IMR-90 (cell line): Measurements from ENCODE around the gene NIBAN1. TPM values are rescaled to one million over a fixed set of nuclear protein-coding genes. Genes with fewer than 3 reads are reported as not detected.

Experiments used
- ATAC-seq: fragments of 200-7000 bp; cut with Tn5 transposase; 2 replicates; pipeline ENCODE4 v1.9.1; 2020; ENCODE audit warnings: low read depth, mild to moderate bottlenecking, moderate library complexity
- BruUV-seq: library from RNA; stranded (reverse); fragments of 400-500 nt; replicated peaks from 2 replicates; lab custom pipeline; 2021; lab: Mats Ljungman, UMichigan
- CTCF ChIA-PET: fragments of 300-600 bp; formaldehyde crosslinking; extraction: SDS; loops from one replicate; lab custom pipeline; 2021; ENCODE audit warnings: antibody characterized with exemption; lab: Yijun Ruan, JAX
- POLR2A ChIA-PET: fragments of 300-600 bp; sonication (Branson Sonifier 250); formaldehyde crosslinking; loops from one replicate; lab custom pipeline; 2022; ENCODE audit warnings: antibody characterized with exemption; ENCODE audit not compliant: unreplicated experiment; lab: Charles Lee
- DNase-seq: peaks from one replicate; pipeline ENCODE4 v3.0.0; 2013
- H2AFZ ChIP-seq: replicated peaks from 2 replicates; pipeline ENCODE3; 2013; ENCODE audit warnings: low read length, mild to moderate bottlenecking; ENCODE audit not compliant: poor library complexity
- H2AK5ac ChIP-seq: 2 replicates; pipeline ENCODE4 v1.6.1; 2013; ENCODE audit warnings: low read depth, low read length, inconsistent platforms
- H2AK9ac ChIP-seq: replicated peaks from 2 replicates; pipeline ENCODE3; 2013; ENCODE audit warnings: mild to moderate bottlenecking, low read depth, low read length, moderate library complexity; ENCODE audit not compliant: poor library complexity
- H2BK120ac ChIP-seq: 2 replicates; pipeline ENCODE4 v1.6.1; 2013; ENCODE audit warnings: low read depth, low read length, inconsistent platforms
- H2BK15ac ChIP-seq: 3 replicates; pipeline ENCODE4 v1.6.1; 2013; ENCODE audit warnings: low read depth, low read length, inconsistent platforms
- H2BK20ac ChIP-seq: 2 replicates; pipeline ENCODE4 v1.6.1; 2013; ENCODE audit warnings: low read depth, mild to moderate bottlenecking, inconsistent platforms, low read length, moderate library complexity
- H2BK5ac ChIP-seq: 2 replicates; pipeline ENCODE4 v1.6.1; 2013; ENCODE audit warnings: mild to moderate bottlenecking, low read depth, low read length, inconsistent platforms; ENCODE audit not compliant: poor library complexity, severe bottlenecking
- H3K14ac ChIP-seq: replicated peaks from 2 replicates; pipeline ENCODE4 v1.6.1; 2013; ENCODE audit warnings: low read depth, low read length, inconsistent platforms
- H3K18ac ChIP-seq: 2 replicates; pipeline ENCODE4 v1.6.1; 2013; ENCODE audit warnings: low read depth, low read length, control low read depth
- H3K23ac ChIP-seq: 2 replicates; pipeline ENCODE4 v1.6.1; 2013; ENCODE audit warnings: low read depth, low read length, inconsistent platforms
- H3K27ac ChIP-seq: 2 replicates; pipeline ENCODE4 v1.5.1; 2013; ENCODE audit warnings: mild to moderate bottlenecking, control low read depth, low read length; ENCODE audit not compliant: insufficient read depth
- H3K27me3 ChIP-seq: 2 replicates; pipeline ENCODE4 v1.6.1; 2013; ENCODE audit warnings: low read length; ENCODE audit not compliant: control insufficient read depth, insufficient read depth
- H3K36me3 ChIP-seq: 2 replicates; pipeline ENCODE4 v1.6.1; 2013; ENCODE audit warnings: low read length, mixed read lengths; ENCODE audit not compliant: control insufficient read depth, insufficient read depth
- H3K4ac ChIP-seq: 2 replicates; pipeline ENCODE4 v1.6.1; 2013; ENCODE audit warnings: low read depth, low read length, inconsistent platforms
- H3K4me1 ChIP-seq: 2 replicates; pipeline ENCODE4 v1.6.1; 2013; ENCODE audit warnings: low read length, mixed read lengths; ENCODE audit not compliant: control insufficient read depth, insufficient read depth
- H3K4me2 ChIP-seq: 2 replicates; pipeline ENCODE4 v1.6.1; 2013; ENCODE audit warnings: low read depth, mild to moderate bottlenecking, control low read depth, low read length, moderate library complexity
- H3K4me3 ChIP-seq: 2 replicates; pipeline ENCODE4 v1.5.1; 2013; ENCODE audit warnings: low read depth, mild to moderate bottlenecking, control low read depth, low read length, moderate library complexity; ENCODE audit not compliant: insufficient read depth
- H3K56ac ChIP-seq: 2 replicates; pipeline ENCODE4 v1.6.1; 2013; ENCODE audit warnings: low read length, inconsistent platforms; ENCODE audit not compliant: insufficient read depth; ENCODE audit errors: extremely low read depth
- H3K79me1 ChIP-seq, 2 experiments: 2 replicates each; pipeline ENCODE4 v1.6.1; 2013; ENCODE audit warnings: low read length in 2 of 2, inconsistent platforms in 1 of 2, low read depth in 1 of 2
- H3K9ac ChIP-seq: 2 replicates; pipeline ENCODE4 v1.6.1; 2013; ENCODE audit warnings: low read depth, low read length, control low read depth
- H3K9me1 ChIP-seq: 2 replicates; pipeline ENCODE4 v1.6.1; 2013; ENCODE audit warnings: low read length, inconsistent platforms; ENCODE audit not compliant: insufficient read depth
- H3K9me3 ChIP-seq: 2 replicates; pipeline ENCODE4 v1.6.1; 2013; ENCODE audit warnings: low read length; ENCODE audit not compliant: control insufficient read depth, insufficient read depth
- H4K20me1 ChIP-seq: 2 replicates; pipeline ENCODE4 v1.6.1; 2013; ENCODE audit warnings: low read length, inconsistent platforms; ENCODE audit not compliant: insufficient read depth
- H4K5ac ChIP-seq: 2 replicates; pipeline ENCODE4 v1.6.1; 2013; ENCODE audit warnings: mild to moderate bottlenecking, low read depth, low read length, control low read depth
- H4K8ac ChIP-seq, 2 experiments: 2 replicates each; pipeline ENCODE4 v1.6.1; 2013; ENCODE audit warnings: low read depth in 2 of 2, low read length in 2 of 2, control low read depth in 1 of 2, inconsistent platforms in 1 of 2
- H4K91ac ChIP-seq: 2 replicates; pipeline ENCODE4 v1.6.1; 2013; ENCODE audit warnings: low read depth, low read length, inconsistent platforms; ENCODE audit not compliant: insufficient read depth
- BHLHE40 ChIP-seq: fragments of 150-350 bp; IDR thresholded peaks from 2 replicates; pipeline ENCODE4 v1.6.1; 2016; ENCODE audit warnings: mild to moderate bottlenecking, low read depth, low read length
- CEBPB ChIP-seq: IDR thresholded peaks from 2 replicates; pipeline ENCODE4 v1.6.1; 2012; ENCODE audit warnings: low read depth, low read length, improper control_type of control experiment
- CHD1 ChIP-seq: IDR thresholded peaks from 2 replicates; pipeline ENCODE4 v1.6.1; 2012; ENCODE audit warnings: low read depth, low read length, improper control_type of control experiment
- FOS ChIP-seq: fragments of 150-350 bp; IDR thresholded peaks from 2 replicates; pipeline ENCODE4 v1.6.1; 2016; ENCODE audit warnings: low read depth, low read length
- MAFK ChIP-seq: IDR thresholded peaks from 2 replicates; pipeline ENCODE4 v1.6.1; 2012; ENCODE audit warnings: low read depth, low read length, improper control_type of control experiment
- MAZ ChIP-seq: IDR thresholded peaks from 2 replicates; pipeline ENCODE4 v1.6.1; 2012; ENCODE audit warnings: low read depth, mild to moderate bottlenecking, low read length, improper control_type of control experiment, moderate library complexity, borderline replicate concordance
- MXI1 ChIP-seq: IDR thresholded peaks from 2 replicates; pipeline ENCODE4 v1.6.1; 2012; ENCODE audit warnings: low read depth, mild to moderate bottlenecking, low read length, moderate library complexity, borderline replicate concordance
- NFE2L2 ChIP-seq: fragments of 150-350 bp; IDR thresholded peaks from 2 replicates; pipeline ENCODE4 v1.6.1; 2016; ENCODE audit warnings: low read depth, mild to moderate bottlenecking, low read length
- POLR2A ChIP-seq: IDR thresholded peaks from 2 replicates; pipeline ENCODE4 v1.6.1; 2012; ENCODE audit warnings: mild to moderate bottlenecking, low read depth, low read length
- RAD21 ChIP-seq: IDR thresholded peaks from 2 replicates; pipeline ENCODE4 v1.6.1; 2012; ENCODE audit warnings: low read length, improper control_type of control experiment
- RCOR1 ChIP-seq: IDR thresholded peaks from 2 replicates; pipeline ENCODE4 v1.6.1; 2012; ENCODE audit warnings: mild to moderate bottlenecking, low read length, improper control_type of control experiment; ENCODE audit not compliant: insufficient replicate concordance
- RFX5 ChIP-seq: IDR thresholded peaks from 2 replicates; pipeline ENCODE4 v1.8.0; 2012; ENCODE audit warnings: low read depth, mild to moderate bottlenecking, low read length, moderate library complexity
- SMC3 ChIP-seq: fragments of 150-350 bp; IDR thresholded peaks from 2 replicates; pipeline ENCODE4 v1.6.1; 2016; ENCODE audit warnings: low read depth, mild to moderate bottlenecking, antibody characterized with exemption, low read length, moderate library complexity
- WGBS, 2 experiments: methylation state at CpG; one replicate each; pipeline versions ENCODE4 v1.1.5 to v1.1.7; 2013; ENCODE audit warnings: missing lambda C conversion rate in 2 of 2; ENCODE audit not compliant: insufficient read length in 1 of 2; ENCODE audit errors: extremely low coverage in 2 of 2; 5-methylcytosine and 5-hydroxymethylcytosine counted together
- dilution Hi-C: fragments of 300-500 bp; cut with HindIII; formaldehyde crosslinking; loops from one replicate; pipeline ENCODE4 v1.14.3; 2018; ENCODE audit warnings: low sequenced_read_pairs; ENCODE audit not compliant: unreplicated experiment
- in situ Hi-C: fragments of 300-500 bp; cut with MboI; formaldehyde crosslinking; loops from 3 replicates; pipeline ENCODE4 v1.14.3; 2019; ENCODE audit warnings: low sequenced_read_pairs, inconsistent platforms, mixed read lengths
- intact Hi-C: fragments of 100-400 bp; cut with micrococcal nuclease; formaldehyde crosslinking; loops from 2 replicates; pipeline ENCODE4 v1.10.0; 2022
- polyA plus RNA-seq, 3 experiments: library from polyadenylated mRNA; depleted of rRNA; stranded (reverse); fragments of >200 nt; gene quantifications; 2 replicates each; pipeline ENCODE4 v1.2.3, GENCODE V29; 2012; ENCODE audit warnings: low replicate concordance in 1 of 3
- total RNA-seq: library from RNA; depleted of rRNA; stranded (reverse); fragments of >200 nt; gene quantifications from 2 replicates; pipeline ENCODE4 v1.2.3, GENCODE V29; 2012
- TF ChIP-seq, protein P1 (sequence below): fragments of 150-350 bp; IDR thresholded peaks from 2 replicates; pipeline ENCODE4 v1.6.1; 2016; ENCODE audit warnings: low read depth, mild to moderate bottlenecking, low read length, moderate library complexity, borderline replicate concordance
- TF ChIP-seq, protein P2 (sequence below): conservative IDR thresholded peaks from 2 replicates; pipeline ENCODE4 v1.5.1; 2012; ENCODE audit warnings: mild to moderate bottlenecking, low read depth, low read length, improper control_type of control experiment
- TF ChIP-seq, protein P3 (sequence below): fragments of 150-350 bp; IDR thresholded peaks from 2 replicates; pipeline ENCODE4 v1.6.1; 2017; ENCODE audit warnings: mild to moderate bottlenecking, antibody characterized with exemption, low read length, low read depth

The NIBAN1 gene
- total and polyA plus RNA-seq, 2 of the 4 experiments (the other 2 are of a cell fraction): 4.0 to 10.0 TPM

DNA sequence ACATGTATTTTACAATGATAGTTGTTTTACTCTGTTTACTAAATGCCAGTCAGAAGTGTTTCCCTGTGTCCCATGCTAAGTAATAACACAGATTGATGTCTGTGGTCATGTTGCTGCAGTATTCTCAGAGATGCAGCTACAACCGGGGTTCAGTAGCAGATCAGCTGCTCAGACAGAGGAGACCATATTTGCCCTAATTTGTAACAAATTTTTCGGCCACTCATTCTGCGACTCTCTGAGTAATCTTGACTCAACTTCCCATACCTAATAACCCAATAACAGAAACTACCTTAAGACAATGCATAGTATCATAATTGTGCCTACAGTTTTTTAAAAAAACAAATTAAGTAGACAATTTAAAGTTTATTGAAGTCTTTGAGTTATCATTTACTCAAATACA, 32.6 kb downstream of the NIBAN1 start:
- no peak overlapping the region for H2AFZ ChIP-seq
- no peak for TF ChIP-seq BHLHE40
- TF ChIP-seq MXI1: no peak
- no peak for TF ChIP-seq CHD1
- TF ChIP-seq, protein P1, sequence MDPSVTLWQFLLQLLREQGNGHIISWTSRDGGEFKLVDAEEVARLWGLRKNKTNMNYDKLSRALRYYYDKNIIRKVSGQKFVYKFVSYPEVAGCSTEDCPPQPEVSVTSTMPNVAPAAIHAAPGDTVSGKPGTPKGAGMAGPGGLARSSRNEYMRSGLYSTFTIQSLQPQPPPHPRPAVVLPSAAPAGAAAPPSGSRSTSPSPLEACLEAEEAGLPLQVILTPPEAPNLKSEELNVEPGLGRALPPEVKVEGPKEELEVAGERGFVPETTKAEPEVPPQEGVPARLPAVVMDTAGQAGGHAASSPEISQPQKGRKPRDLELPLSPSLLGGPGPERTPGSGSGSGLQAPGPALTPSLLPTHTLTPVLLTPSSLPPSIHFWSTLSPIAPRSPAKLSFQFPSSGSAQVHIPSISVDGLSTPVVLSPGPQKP: no peak
- no peak for TF ChIP-seq MAZ
- TF ChIP-seq RFX5: no peak
- no peak for TF ChIP-seq CEBPB
- TF ChIP-seq NFE2L2: no peak
- TF ChIP-seq, protein P2, sequence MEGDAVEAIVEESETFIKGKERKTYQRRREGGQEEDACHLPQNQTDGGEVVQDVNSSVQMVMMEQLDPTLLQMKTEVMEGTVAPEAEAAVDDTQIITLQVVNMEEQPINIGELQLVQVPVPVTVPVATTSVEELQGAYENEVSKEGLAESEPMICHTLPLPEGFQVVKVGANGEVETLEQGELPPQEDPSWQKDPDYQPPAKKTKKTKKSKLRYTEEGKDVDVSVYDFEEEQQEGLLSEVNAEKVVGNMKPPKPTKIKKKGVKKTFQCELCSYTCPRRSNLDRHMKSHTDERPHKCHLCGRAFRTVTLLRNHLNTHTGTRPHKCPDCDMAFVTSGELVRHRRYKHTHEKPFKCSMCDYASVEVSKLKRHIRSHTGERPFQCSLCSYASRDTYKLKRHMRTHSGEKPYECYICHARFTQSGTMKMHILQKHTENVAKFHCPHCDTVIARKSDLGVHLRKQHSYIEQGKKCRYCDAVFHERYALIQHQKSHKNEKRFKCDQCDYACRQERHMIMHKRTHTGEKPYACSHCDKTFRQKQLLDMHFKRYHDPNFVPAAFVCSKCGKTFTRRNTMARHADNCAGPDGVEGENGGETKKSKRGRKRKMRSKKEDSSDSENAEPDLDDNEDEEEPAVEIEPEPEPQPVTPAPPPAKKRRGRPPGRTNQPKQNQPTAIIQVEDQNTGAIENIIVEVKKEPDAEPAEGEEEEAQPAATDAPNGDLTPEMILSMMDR: no peak
- no peak for TF ChIP-seq RAD21
- TF ChIP-seq POLR2A: no peak
- TF ChIP-seq, protein P3, sequence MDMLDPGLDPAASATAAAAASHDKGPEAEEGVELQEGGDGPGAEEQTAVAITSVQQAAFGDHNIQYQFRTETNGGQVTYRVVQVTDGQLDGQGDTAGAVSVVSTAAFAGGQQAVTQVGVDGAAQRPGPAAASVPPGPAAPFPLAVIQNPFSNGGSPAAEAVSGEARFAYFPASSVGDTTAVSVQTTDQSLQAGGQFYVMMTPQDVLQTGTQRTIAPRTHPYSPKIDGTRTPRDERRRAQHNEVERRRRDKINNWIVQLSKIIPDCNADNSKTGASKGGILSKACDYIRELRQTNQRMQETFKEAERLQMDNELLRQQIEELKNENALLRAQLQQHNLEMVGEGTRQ: no peak
- TF ChIP-seq MAFK: no peak
- TF ChIP-seq FOS: no peak
- TF ChIP-seq RCOR1: no peak
- no peak for TF ChIP-seq SMC3

More for the DNA sequence above, 32.6 kb downstream of the NIBAN1 start:
- Histone ChIP-seq H2AK9ac (no peak overlapping the region), H3K9ac (no peak overlapping the region), H2AK5ac (no peak overlapping the region), H3K4me3 (no peak overlapping the region), H4K5ac (no peak overlapping the region), H3K9me3 (no peaks in the 10 kb centered on the region), H2BK5ac (no peak overlapping the region), H4K91ac (no peak overlapping the region), H3K23ac (no peak overlapping the region), H4K8ac (no peak overlapping the region), H3K56ac (no peak overlapping the region), H3K27me3 (no peaks in the 10 kb centered on the region), H3K79me1 (peaks cover 17 to 24% of the 10 kb centered on the region in 2 experiments), H2BK20ac (no peak overlapping the region), H3K4me2 (no peak overlapping the region), H3K4ac (no peak overlapping the region), H3K18ac (no peak overlapping the region), H3K14ac (no peak overlapping the region), H3K36me3 (no peaks in the 10 kb centered on the region), H2BK15ac (no peak overlapping the region), H3K4me1 (peaks cover 5% of the 10 kb centered on the region), H3K9me1 (no peaks in the 10 kb centered on the region; the same call in 1 of the 2 replicates), H2BK120ac (no peak overlapping the region), H4K20me1 (no peaks in the 10 kb centered on the region; the same call in 1 of the 2 replicates), H3K27ac (no peak overlapping the region)
- dilution Hi-C loops (no loop called here), intact Hi-C loops (no loop called here), in situ Hi-C loops (no loop called here)
- CTCF ChIA-PET: no interaction called here
- BruUV-seq: no TSS peak
- DNase-seq (no peak), ATAC-seq (no peak)
- no CpG with 5 or more reads among the region's 3 CpGs for WGBS, 2 experiments
- POLR2A ChIA-PET: no interaction called here
